Erythroblast (primary cell): ENCODE measurements around the gene TOR4A.

ENCODE experiments used
- DNase-seq, 2 experiments: peaks; one replicate each; lab custom pipeline; 2025; lab: John Stamatoyannopoulos, UW
- GATA1 ChIP-seq: IDR thresholded peaks from 2 replicates; pipeline ENCODE4 v1.6.1; 2011; ENCODE audit warnings: low read depth, mild to moderate bottlenecking, control low read depth, low read length, moderate library complexity
- POLR2A ChIP-seq: IDR thresholded peaks from 2 replicates; pipeline ENCODE4 v1.6.1; 2011; ENCODE audit warnings: mild to moderate bottlenecking, low read length

TOR4A gene

DNA sequence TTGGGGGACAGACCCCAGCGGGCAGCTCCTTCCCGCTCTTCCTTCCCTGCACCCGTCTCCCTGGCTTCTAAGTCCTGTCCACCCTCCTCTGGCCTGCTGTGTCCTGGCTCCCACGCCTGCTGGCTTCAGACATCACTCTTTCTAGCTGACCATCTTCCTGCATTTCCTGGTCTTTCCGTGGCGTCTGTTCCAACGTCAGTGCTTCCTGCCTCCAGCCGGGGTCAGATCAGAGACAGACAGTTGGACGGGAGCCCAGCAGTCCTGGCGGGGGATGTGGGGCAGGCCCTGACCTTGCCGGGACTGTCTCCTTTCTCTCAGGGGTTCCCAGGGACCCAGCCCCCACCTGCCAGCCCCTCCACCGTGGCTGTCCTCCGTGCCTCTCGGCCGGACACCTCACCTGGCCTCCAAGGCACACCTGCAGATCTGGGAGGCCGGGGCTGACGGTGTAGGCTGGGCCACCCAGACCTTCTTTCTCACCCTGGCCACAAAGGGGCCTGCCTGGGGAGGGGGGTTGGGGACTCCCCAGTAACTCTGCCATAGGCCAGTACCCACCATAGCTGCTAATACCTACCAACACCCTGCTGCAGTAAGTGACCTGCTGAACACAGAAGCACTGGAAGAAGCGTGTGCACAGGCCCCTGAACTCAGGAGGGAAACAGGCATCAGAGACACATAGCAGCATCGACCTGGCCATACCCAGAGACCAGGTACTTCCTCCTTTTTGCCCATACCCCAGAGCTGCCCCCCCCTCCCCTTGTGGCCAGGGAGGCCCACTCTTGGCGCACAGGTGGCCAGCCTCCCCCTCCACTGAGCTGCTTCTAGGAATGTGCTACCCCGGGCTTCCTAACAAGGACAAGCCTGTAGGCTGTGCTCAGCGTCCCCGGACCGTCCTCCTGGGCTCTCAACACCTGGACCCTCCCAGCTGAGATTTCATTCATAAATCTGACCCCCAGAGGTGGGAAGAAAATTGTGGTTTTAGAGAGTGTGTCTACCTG is 19.4 kb downstream of the TOR4A start:
- DNase-seq = no peak

DNA sequence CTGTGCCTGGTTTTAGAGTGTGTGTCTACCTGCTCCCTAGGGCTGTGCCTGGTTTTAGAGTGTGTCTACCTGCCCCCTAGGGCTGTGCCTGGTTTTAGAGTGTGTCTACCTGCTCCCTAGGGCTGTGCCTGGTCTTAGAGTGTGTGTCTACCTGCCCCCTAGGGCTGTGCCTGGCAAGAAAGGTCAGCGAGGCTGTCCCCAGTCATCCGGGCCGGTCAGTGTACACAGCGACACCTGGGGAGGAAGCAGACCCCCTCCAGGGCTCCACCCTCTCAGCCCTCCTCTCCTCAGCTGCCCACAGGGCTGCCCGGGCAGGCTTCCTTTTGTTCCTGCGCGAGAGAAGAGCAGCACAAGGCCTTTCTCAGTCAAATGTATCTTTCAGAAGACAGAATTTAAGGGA is 20.4 kb downstream of the TOR4A start:
- no peak for TF ChIP-seq GATA1
- TF ChIP-seq POLR2A = no peak
- no peak for DNase-seq

More for the DNA sequence above, 19.4 kb downstream of the TOR4A start:
- TF ChIP-seq GATA1 (no peak), POLR2A (no peak)

DNA sequence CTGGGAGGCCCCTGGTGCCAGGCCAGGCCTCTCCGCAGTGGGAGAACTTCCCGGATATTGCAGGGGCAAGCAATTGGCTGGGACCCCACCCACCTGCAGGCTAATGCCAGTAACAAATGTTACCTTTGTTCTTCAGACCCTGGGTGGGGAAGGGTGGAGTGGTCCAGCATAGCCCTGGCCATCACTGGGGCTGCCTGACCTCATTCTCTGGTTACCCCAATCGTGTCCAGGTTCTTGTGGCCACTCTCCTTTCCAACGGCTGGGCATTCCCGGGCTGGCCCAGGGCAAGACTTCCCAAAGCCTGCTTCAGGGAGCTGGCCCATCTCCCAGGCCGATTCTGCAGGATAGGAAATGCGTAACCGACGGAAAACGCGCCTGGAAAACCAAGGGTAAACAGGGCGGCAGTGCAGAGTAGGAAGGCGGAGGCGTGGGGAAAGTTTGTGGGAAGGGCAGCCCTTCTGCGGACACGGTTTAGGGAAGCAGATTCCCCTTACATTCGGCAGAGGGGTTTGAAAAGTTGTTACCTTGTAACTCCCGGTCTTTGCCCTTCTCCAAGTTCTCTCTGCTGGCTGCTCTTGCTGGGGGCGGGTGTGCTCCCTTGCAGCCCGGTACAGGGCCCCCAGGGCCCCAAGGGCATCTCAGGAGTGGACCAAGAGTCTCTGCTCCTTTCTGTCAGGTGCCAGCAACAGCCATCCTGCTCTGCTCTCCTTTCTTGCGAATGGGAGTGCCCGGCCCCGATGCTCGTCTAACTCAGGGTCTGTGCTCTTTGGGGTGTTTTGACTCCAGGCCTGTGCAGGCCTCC is 21.1 kb downstream of the TOR4A start:
- TF ChIP-seq GATA1 (no peak), POLR2A (no peak)
- no peak for DNase-seq

DNA sequence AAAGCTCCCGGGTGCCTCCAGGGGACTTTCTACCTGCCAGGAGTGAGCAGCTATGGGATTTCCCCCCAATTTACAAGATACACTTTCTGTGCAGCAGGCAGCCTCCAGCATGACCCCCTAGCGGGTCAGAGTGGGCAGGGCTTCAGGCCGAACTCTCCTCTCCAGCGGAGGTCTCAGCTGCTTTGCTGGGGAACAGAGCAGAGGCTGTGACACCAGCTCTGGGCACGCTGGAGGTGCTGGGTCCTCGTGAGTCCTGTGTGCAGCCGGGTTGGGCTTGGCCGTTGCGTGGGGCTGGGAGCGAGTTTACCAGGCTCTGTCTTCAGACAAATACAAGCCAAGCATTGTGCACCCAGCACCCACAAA is 21.7 kb downstream of the TOR4A start:
- TF ChIP-seq POLR2A = no peak
- no peak for TF ChIP-seq GATA1
- no peak for DNase-seq

DNA sequence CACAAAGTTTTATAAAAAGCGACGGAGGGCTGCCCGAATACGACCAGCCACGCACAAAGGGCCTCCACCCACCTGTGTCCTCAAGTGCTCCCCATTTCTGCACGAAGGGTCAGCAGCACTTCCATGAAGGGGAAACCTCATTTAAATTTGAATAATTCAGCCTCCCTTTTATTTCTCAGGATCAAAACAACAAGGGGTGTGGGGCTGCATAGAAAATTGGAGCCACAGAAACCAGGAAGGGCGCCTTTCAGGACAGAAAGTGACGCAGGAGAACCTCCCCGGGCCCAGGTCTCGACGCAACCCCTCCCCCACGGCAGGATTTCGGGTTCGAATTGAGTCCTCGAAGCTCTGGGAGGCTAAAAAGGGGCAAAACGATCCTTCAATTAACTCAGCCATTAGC is 22.4 kb downstream of the TOR4A start:
- no peak for TF ChIP-seq GATA1
- DNase-seq = peak in 1 of 2 experiments; percentile 39

DNA sequence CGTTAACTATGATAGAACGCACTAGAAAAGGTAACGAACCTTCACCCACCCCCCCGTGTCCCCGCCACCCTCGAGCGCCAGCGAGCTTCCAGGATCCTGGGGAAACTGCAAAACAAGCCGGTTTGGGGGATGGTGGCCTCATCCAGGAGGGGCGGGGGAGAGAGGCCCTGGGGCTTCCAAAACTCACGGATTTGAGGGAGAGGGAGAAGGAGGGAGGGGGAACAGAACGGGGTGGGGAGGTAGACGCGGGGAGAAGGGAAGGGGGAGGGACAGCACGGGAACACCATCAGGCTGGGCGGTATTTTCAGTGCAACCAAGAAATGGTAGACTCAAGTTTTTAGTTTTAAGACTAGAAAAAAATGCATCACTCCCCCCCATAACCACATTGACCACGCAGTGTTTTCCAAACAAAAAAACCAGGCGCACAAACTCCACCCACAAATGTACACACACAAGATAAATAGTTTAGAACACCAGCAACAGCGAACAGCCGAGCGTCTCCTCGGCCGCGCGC is 23.1 kb downstream of the TOR4A start:
- no peak for DNase-seq
- TF ChIP-seq GATA1 (no peak), POLR2A (no peak)

DNA sequence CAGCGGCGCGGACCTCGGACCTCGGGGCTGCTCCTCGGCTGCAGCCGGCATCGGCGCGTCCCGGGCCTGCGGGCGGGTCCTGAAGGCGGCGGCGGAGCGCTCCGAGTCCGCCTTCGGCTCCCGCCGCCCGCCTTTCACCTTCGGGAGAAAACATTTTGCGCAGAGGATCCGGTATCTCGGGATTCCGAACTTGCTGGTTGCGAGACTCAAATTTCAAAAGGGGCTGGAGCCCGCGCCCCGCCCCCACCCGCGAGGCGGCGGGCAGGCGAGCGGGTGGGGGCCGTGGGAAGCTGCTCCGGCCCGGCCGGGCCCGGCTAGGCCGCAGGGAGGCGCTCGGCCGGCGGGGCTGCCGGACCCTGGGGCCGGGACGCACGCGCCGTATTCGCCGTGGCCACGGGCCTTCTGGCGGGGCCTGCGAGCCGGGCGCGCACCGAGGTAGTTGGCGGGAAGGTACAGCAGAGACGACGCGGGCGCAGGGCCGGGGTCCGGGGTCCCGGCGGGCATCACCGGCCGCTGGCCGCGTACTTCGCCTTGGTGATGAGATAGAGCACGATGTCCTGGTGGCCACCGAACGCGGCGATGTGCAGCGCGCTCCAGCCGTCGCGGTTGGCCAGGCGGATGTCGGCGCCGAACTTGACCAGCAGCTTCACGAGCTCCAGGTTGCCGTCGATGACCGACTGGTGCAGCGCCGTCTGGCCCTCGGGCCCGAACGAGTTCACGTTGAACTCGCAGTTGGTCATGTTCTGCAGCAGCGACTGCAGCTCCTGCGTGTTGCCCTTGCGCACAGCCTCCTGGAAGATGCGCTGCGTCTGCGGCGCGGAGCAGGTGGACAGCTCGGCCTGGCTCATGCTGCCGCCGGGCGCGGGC is 23.8 kb downstream of the TOR4A start:
- TF ChIP-seq POLR2A = no peak
- DNase-seq = peak; percentile 71 to 77

DNA sequence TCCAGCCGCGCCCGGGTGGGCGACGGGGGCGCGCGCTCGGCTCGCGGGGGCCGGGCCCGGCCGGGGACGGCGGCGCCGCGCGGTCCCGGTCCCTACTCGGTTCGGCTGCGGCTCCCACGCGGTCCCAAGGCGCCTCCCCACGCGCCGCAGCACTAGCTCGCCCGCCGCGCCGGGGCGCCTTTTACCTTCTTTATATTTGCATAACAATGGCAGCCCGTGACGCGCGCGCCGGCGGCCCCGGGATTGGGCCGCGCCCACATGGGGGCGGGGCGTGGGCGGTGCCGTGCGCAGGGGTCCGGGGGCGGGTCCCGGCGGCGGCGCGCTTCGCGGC is 24.6 kb downstream of the TOR4A start, which contains the start of gene NRARP:
Gene NRARP, minus strand, starts transcription at position 154 of the 331 bp plus-strand sequence. CDS start 343 bp downstream, outside the sequence.
- peak; percentile 89 to 90 for DNase-seq
- TF ChIP-seq GATA1 = no peak
- TF ChIP-seq POLR2A = no peak

DNA sequence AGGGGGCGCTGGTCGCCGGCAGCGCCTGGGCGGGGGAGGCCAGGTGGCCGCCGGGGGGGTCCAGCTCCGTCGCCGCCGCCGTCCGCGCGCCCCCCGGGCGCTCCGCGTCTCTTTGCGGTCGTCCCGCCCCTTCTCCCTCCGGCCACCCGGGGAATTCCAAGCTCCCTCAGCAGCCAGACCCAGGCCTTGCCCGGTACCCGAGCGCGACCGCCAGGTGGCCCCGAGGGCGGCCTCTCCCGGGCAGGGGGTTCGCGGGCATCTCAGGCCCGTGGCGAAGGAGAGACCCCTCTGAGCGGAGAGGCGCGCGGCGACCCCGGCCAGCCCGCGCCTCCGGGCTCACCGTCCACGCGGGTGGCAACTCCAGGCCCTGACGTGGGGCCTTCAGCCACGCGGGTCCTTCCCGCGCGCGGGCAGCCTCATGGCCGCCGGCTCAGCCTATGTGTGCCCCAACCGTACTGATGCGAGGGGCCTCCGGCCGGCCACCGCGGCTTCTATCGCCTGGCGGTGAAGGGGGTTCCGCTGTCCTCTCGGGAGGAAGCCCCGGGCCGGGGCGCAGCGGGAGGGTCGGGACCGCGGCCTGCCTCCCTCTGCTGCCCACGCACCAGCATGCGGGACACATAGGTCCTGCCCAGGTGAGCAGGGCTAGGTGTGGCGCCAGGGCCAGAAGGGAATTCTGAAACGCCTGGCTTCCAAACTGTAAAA is 25.1 kb downstream of the TOR4A start:
- TF ChIP-seq POLR2A (no peak), GATA1 (no peak)
- DNase-seq = no peak

DNA sequence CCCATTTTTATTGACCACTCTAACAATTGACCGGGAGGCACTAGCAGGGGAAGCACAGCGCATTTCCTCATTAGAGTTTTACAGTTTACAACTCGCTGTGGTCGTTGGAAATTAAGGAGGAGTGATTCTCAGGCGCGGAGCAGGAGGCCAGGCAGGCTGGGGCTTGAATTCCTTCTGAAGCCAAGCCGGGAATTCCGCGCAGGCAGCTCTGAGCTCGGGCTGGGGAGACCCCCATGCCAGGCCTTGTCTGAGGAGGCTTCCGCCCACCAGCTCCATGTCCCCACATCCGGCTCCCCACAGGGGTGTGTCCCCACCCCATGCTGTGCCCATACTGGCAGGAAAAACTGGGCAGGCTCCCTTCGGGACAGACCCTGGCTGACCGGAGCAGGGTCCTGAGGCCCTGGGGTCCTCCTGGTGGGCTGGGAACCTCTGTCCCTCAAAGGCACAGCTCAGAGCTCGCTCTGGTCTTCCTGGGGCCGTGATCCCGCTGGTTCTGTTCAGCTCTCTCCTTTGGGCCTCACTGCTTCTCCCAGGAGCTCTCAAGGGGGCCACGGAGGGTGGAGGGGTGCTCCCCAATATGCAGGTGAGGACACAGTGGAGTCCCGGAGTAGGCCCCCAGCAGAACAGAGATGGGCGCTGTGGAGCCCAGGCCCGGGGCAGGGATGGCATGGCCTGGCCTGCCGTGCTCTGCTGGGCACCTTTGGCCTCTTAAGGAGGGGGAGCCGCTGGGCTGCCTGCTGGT is 25.8 kb downstream of the TOR4A start:
- no peak for DNase-seq
- TF ChIP-seq GATA1 = no peak

DNA sequence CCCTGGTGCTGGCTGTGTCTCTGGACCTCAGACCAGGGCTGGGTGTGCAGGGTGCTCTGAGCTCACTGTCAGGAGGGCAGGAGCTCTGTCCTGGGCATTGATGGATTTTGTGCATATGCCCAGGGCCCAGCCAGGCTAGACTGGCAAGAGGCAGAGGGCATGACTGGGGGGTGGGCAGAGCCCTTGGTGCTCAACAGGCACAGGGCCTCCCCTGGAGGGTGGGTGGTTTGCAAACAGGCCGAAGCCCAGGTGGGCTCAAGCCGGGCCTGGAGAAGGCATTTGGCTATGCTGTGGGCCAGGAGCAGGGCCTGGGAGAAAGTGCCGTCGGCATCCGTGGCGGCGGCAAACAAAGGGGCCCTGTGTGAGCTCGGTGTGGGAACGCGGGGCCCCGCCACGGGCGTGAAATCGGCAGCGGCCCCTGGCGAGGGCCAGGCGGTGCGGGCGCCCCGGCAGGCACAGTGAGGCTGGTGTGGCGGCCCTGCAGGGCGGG is 26.4 kb downstream of the TOR4A start:
- DNase-seq = no peak
- no peak for TF ChIP-seq GATA1
- no peak for TF ChIP-seq POLR2A
